WTC11 (cell line): ENCODE results near the gene RPS8.

Experiments
- CBFB ChIP-seq: sonication (generic); formaldehyde crosslinking; IDR thresholded peaks from 2 replicates; pipeline ENCODE4 v1.8.1; 2022; ENCODE audit warnings: mild to moderate bottlenecking, low read depth, missing genetic modification reagents
- CTCF ChIP-seq: fragments of 200-600 bp; IDR thresholded peaks from 2 replicates; pipeline ENCODE4 v1.8.0; 2022; ENCODE audit warnings: antibody characterized with exemption
- MYBL2 ChIP-seq: sonication (generic); formaldehyde crosslinking; IDR thresholded peaks from 2 replicates; pipeline ENCODE4 v1.8.1; 2023; ENCODE audit warnings: mild to moderate bottlenecking, moderate library complexity, missing genetic modification reagents
- NR3C1 ChIP-seq: sonication (generic); formaldehyde crosslinking; conservative IDR thresholded peaks from 2 replicates; pipeline ENCODE4 v1.8.1; 2023; ENCODE audit warnings: low read depth, mild to moderate bottlenecking, missing genetic modification reagents
- ZBTB43 ChIP-seq: sonication (generic); formaldehyde crosslinking; IDR thresholded peaks from 2 replicates; pipeline ENCODE4 v1.8.1; 2023; ENCODE audit warnings: mild to moderate bottlenecking, missing genetic modification reagents
- ZNF281 ChIP-seq: sonication (generic); formaldehyde crosslinking; IDR thresholded peaks from 2 replicates; pipeline ENCODE4 v1.8.0; 2023; ENCODE audit warnings: mild to moderate bottlenecking, missing genetic modification reagents
- TF ChIP-seq, protein P1 (sequence below): sonication (generic); formaldehyde crosslinking; IDR thresholded peaks from 2 replicates; pipeline ENCODE4 v1.8.0; 2022; ENCODE audit warnings: mild to moderate bottlenecking, missing genetic modification reagents

DNA sequence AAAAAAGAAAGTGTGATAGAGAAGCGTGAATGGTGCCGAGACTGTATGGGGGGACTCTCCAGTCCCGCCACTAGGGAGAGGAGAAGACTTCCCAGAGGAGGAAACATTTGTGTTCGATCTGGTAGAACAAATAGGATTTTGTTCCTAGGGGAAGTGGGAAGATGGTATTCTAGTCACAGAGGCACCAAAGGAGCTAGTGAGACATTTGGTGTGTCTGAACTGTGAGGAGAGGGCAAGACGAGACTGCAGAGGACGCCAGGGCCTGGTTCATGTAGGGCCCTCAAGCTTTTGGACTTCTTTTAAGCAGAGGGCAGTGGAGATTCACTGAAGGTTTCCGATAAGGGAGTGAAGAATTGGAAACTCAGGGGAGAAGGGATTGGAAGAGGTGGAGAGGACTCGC is 35.9 kb downstream of the RPS8 start:
- no peak for TF ChIP-seq CTCF
- TF ChIP-seq CBFB: no peak
- TF ChIP-seq, protein P1, sequence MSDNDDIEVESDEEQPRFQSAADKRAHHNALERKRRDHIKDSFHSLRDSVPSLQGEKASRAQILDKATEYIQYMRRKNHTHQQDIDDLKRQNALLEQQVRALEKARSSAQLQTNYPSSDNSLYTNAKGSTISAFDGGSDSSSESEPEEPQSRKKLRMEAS (CRISPR knock-in tag): no peak
- TF ChIP-seq ZBTB43: no peak
- no peak for TF ChIP-seq ZNF281
- no peak for TF ChIP-seq MYBL2 (CRISPR knock-in tag)
- TF ChIP-seq NR3C1 (CRISPR knock-in tag): no peak
